GM18499 (cell line): ENCODE data around the gene DRD1.
"Not testable (repeated sequence)": the region's sequence is repeated elsewhere in the genome, so short reads cannot be mapped to it uniquely, and the experiment has no call there.

Experiments used
- ATAC-seq: cut with Tn5 transposase; IDR thresholded peaks from one replicate; pipeline ENCODE4 v1.9.1; 2021; ENCODE audit warnings: moderate number of reproducible peaks; ENCODE audit not compliant: insufficient read depth, unreplicated experiment

DRD1 gene

DNA sequence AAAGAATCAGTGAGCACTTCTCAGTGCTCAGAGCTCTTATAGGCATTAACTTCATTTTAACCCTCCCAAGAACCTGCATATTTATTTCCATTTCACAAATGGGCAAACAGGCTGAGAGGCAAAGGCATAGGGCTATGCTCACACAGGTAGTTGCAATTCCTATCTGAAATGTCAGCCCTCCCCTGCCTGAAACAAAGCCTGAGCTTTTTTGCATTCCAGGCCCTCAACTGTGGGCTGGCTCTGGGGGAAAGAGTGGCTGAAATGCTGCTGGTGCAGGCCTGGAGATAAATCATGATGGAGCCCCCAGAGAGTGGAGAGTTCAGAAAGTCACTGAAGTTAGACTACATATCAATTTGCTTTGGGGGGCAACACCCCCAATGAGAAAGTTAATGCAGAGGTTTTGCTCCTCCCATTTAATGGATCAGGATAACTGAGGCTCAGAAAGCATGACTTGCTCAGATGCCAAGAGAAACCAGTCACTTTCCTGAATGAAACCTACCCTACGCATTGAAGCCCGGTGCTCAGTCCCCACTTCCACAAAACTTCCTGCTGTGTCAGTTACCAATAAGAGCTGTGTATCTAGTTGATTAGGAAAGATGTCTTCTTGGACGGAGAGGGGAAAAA lies 5.6 kb downstream of the DRD1 start:
- no peak for ATAC-seq

DNA sequence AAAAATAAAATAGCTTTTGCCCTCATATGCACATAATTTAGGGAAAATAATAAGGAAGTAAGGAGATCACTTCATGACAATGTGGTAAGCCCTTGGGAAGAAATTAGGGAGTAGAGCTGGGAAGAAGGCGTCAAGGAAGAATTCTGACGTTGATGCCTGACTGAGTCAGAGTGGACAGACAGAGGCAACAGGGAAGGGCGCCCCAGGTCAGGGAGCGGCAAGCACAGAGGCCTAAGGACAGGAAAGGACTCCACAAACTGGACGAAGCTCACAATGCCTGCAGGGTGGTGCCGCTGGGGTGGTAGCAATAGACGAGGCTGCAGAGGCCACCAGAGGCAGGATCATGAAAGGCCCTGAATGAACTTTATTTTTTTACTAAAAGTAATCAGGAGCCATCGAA lies 7.6 kb downstream of the DRD1 start:
- ATAC-seq = no peak

DNA sequence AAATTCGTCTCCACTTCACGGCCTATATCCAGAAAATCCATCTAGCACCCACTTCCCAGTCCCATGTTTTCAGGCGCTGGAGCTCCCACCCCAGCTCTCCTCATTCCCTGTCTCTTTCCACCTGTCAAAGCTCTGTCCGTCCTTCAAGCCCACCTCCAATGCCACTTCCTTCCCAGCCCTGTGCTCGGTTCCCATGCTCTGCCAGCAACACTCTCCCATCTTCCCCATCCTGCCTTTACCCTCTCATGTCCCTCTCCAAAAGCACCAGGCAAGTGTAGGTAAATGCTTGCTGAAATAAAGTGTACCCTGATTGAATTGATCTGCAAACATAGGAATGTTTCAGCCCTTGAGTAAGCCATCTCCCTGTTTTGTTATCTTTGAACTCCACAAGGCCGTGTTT lies 9.2 kb downstream of the DRD1 start:
- no peak for ATAC-seq

DNA sequence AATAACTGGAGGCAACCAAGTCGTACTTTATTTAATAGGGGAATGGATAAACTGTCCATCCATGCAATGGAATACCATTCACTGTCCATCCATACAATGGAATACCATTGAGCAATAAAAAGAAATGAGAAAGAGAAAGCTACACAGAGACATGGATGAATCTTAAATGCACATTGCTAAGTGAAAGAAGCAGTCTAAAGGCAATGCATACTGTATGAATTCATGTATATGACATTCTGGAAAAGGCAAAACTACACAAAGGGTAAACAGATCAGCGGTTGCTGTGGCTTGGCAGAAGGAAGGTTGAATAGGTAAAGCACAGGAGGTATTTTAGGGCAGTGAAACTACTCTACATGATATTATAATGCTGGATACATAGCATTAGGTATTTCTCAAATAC lies 16.2 kb downstream of the DRD1 start:
- ATAC-seq = no peak

DNA sequence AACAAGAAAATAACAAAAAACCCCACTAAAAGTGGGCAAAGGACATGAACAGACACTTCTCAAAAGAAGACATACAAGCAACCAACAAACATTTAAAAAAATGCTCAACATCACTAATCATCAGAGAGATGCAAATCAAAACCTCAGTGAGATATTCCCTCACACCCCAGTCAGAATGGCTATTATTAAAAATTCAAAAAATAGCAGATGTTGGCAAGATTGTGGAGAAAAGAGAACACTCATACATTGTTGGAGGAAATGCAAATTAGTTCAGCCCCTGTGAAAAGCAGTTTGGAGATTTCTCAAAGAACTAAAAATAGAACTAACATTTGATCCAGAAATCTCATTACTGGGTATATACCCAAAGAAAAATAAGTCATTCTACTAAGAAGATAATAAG lies 19.4 kb downstream of the DRD1 start:
- not testable (repeated sequence) for ATAC-seq

DNA sequence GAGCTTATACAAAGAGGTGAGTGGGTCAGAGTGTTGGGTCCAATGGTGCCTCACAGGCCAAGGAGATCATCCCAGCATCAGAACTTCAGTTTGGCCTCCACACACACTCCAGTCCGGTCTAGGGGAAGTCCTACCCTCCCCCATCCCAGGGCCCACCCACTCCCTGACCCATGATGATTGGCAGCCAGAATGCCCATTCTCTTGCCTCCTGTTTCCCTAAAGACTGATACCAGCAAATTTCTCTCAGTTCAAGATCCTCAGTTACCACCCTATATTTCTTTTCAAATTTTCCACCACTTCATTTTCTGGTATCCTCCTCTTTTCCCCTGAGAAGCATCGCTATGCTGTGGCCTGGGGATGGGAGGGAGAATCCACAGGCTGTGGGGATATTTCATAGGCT lies 21.9 kb downstream of the DRD1 start:
- ATAC-seq = no peak

DNA sequence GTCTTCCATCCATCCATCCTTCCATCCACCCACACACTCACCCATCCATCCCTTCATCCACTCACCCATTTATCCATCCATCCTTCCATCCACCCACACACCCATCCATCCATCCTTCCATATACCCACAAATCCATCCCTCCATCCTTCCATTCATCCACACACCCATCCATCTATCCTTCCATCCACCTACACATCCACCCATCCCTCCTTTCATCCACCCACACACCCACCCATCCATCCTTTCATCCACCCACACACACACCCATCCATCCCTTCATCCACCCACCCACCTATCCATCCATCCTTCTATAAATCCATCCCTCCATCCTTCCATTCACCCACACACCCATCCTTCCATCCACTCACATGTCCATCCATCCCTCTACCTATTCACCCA lies 23.6 kb downstream of the DRD1 start:
- no peak for ATAC-seq

DNA sequence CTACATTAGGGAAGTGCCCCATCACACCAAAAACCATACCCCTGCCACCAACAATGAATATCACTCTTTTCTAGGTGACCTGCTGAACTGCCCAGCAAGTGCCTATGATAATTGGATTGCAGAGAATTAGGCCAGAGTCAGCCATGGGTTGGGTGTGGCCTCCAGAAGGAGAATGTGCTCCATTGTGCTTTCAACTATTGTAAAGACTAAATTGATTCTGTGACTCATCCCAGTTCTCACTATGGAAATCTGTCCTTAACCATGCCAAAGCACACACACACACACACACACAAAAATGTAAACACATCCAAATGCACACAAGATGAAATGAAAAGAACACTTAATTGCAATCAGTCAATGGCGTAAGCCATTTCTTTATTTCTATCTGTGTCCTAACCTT lies 25.7 kb downstream of the DRD1 start:
- ATAC-seq = no peak

DNA sequence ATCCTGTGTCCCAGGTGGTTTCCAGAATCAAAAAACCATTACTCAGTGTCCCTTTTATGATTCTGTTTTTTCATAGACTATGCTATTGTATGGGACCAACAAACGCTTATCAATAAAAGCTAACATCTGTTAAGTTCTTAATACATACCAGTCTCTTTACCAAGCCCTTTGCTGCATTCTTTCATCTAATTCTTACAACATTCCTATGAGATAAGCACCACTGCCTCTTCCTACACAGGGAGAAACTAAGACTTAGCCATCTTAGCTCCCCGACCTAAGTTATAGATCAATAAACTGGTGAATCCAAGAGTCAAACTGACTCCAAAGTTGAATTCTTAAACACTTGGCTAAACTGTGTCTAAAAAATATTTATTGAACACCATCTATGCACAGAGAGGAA lies 26.6 kb downstream of the DRD1 start:
- ATAC-seq = no peak

DNA sequence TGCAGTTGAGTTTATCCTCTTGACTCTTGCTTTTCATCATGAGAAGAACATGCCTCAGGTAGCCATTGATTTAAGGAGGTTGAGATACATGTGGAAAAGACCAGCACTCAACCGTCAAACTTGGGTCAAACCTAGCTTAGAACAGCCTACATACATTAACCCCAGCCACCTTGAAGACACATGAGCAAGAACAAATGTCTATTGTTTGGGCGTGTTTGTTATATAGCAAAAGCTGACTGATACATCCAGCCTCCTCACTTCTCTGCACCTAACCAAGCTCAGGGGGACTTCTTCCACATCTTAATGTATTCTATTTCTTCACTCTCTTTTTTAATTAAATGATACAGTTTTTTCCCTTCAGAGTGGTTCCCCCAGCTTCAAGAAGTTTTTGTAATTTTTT lies 28.7 kb downstream of the DRD1 start:
- ATAC-seq = no peak

DNA sequence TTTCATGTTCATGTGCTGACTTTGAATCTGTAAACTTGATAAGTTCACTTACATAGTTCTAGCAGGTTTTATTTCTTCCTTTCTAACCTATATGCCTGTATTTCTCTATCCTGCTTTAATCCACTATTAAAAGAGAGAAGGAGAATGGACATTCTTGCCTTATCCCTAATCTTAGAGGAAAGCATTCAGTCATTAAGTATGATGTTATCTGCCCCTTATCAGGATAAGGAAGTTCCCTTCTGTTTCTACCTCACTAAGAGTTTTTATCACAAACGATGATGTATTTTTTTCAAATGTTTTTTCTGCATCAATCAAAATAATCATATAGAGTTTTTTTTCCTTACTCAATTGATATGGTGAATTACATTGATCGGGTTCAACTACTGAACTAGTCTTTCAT lies 33.1 kb downstream of the DRD1 start:
- ATAC-seq = no peak

DNA sequence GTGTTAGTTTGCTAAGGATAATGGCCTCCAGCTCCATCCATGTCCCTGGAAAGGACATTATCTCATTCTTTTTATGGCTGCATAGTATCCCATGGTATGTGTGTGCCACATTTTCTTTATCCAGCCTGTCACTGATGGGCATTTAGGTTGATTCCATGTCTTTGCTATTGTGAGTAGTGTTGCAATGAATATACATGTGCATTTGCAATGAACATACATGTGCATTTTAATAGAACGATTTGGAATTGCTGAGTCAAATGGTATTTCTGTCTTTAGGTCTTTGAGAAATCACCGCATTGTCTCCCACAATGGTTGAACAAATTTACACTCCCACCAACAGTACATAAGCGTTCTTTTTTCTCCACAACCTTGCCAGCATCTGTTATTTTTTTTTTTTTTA lies 37.7 kb downstream of the DRD1 start:
- no peak for ATAC-seq

DNA sequence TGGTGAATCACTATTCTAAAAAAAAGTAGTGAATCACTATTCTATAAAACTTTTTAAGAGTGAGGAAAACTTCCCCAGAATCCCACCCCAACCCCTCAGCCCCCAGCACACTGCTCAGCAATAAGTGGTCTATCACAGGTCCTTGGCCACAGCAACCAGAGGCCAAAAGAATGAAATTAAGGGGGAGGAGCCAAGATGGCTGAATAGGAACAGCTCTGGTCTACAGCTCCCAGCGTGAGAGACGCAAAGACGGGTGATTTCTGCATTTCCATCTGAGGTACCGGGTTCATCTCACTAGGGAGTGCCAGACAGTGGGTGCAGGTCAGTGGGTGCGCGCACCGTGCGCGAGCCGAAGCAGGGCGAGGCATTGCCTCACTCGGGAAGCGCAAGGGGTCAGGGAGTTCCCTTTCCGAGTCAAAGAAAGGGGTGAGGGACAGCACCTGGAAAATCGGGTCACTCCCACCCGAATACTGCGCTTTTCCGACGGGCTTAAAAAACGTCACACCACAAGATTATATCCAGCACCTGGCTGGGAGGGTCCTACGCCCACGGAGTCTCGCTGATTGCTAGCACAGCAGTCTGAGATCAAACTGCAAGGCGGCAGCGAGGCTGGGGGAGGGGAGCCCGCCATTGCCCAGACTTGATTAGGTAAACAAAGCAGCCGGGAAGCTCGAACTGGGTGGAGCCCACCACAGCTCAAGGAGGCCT lies 46.2 kb downstream of the DRD1 start:
- not testable (repeated sequence) for ATAC-seq

DNA sequence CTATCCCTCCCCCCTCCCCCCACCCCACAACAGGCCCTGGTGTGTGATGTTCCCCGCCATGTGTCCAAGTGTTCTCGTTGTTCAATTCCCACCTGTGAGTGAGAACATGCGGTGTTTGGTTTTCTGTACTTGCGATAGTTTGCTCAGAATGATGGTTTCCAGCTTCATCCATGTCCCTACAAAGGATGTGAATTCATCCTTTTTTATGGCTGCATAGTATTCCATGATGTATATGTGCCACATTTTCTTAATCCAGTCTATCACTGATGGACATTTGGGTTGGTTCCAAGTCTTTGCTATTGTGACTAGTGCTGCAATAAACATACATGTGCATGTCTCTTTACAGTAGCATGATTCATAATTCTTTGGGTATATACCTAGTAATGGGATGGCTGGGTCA lies 48.6 kb downstream of the DRD1 start:
- ATAC-seq = not testable (repeated sequence)

DNA sequence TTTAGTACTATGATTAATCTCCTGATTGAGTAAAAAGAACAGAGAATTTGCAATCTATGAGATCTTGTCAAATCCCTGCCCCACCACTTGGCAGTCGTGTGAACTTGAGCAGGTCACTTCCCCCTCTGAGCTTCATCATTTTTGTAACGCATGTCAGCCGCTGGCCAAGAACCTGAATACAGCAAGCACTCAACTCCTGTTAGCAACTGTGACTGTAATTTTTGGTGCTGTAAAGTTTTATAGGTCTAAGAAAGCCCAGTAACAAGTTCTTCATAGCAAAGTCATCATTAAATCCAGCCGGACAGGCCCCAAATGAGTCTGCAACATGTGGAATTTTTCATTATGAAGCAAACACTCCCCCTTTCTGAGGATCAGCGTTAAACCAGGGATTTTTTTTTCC lies 49.4 kb downstream of the DRD1 start:
- no peak for ATAC-seq

DNA sequence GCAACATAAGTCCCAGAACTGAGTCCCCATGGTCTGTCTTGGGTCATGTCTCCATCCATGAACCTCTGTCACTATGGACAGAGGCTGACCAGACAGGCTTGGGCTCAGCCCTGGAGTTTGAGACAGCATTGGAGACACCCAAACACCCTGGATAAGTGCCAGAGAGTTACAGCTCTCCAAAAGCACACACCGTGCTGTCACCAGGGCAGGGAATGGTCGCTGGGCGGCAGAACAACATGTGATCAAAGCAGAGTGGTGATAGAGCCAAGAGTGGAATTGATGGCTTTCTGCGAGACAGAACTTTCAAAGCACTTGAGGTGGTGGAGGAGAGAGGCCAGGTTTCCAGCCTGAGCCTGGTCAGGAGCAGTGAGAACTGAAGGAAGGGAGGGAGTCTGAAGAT lies 50.1 kb downstream of the DRD1 start:
- ATAC-seq = no peak

DNA sequence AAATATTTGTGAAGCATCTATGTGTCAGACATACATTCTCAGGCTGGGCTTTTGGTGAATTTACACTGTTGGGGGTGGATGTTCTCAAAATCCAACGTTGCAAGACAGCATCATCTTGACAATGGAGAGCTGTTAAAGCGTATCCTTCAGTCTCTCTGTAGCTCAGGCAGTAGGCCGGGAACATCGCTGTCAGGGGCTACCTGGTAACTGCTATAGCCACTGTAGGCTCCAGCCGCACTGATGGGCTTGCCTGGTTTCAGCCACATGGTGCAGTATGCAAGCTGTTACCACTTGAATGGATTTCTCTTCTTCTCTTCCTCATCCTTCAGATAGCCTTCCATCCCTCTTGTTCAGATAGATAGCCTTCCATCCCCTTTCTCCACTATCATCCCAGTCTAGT lies 51.7 kb downstream of the DRD1 start:
- ATAC-seq = no peak

DNA sequence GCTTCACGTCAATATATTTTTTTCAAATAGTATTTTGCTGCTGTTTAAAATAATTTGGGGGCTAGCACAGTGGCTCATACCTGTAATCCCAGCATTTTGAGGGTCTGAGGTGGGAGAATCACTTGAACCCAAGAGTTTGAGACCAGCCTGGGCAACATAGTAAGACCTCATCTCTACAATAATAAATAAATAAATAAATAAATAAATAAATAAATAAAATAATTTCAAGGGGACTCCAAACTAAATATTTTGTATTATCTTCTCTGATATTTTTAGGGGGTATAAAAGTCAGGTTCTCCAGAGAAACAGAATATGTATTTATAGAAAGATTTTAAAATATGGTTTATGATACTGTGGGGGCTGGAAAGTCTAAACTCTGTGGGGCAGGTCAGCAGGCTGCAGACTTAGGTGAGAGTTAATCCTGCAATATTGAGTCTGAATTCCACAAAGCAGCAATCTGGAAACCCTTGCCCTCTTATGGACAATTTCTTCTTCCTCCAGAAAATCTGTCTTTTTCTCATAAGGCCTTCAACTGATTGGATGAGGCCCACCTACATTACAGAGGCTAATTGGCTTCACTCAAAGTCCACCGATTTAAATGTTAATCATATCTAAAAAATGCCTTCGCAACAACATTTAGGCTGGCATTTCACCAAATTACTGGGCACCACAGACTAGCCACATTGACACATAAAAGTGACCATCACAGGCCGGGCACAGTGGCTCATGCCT lies 53.5 kb downstream of the DRD1 start:
- no peak for ATAC-seq
